GM23248 (cell line): ENCODE measurements around the gene TREML4.

Experiments
- EZH2 ChIP-seq: fragments of 200-600 bp; sonication (generic); IDR thresholded peaks from 2 replicates; pipeline ENCODE4 v1.6.1; 2018; ENCODE audit warnings: antibody characterized with exemption, mild to moderate bottlenecking; ENCODE audit not compliant: insufficient read depth, poor library complexity, severe bottlenecking
- EZH2phosphoT487 ChIP-seq: fragments of 200-600 bp; sonication (generic); IDR thresholded peaks from 2 replicates; pipeline ENCODE4 v1.6.1; 2018; ENCODE audit warnings: antibody characterized with exemption, moderate library complexity, mild to moderate bottlenecking, low read depth; ENCODE audit not compliant: insufficient read depth

DNA sequence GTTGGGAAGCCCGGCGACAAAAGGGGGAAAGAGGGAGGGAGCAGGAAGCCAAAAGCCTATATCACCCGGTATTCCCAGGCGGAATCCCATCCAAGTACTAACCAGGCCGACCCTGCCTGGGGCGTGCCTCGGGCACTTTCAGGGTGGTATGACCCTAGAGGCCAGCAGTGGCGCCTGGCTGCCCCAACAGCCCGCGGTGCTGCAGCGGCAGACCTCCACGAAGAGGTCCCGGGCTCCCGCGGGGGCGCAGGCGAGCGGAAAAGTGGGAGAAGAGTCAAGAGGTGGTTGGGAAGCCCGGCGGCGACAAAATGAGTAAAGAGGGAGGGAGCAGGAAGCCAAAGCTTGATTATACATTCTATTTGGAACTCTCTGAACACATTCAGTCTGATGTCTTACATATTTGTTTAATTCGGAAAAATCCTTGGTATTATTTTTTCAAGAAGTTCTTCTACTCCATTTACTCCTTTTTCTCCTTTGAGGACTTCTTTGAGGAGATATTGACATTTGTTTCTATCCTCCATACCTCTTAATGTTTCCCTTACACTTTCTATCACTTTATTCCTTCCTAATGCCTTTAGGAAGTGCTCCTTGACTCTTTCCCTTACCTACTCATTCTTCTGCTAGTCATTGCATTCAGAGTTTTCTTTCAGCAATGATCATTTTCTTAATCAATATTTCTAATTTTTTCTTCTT is 11.5 kb downstream of the TREML4 start:
- TF ChIP-seq EZH2phosphoT487 (no peak), EZH2 (no peak)
